Glutamatergic neuron (in vitro differentiated cells): Measurements from ENCODE around the gene ATP10B. TPM values are rescaled to one million over a fixed set of nuclear protein-coding genes. Genes with fewer than 3 reads are reported as not detected.

Experiments used
- DNase-seq: peaks from one replicate; pipeline ENCODE4 v3.0.0; 2022
- H3K27ac Mint-ChIP-seq: one replicate; pipeline ENCODE4 v1.8.0; 2020; ENCODE audit warnings: mild to moderate bottlenecking, mixed read lengths, inconsistent platforms; ENCODE audit not compliant: unreplicated experiment
- H3K27me3 Mint-ChIP-seq: one replicate; pipeline ENCODE4 v1.8.0; 2020; ENCODE audit warnings: mild to moderate bottlenecking, moderate library complexity, mixed read lengths, inconsistent platforms; ENCODE audit not compliant: unreplicated experiment
- H3K36me3 Mint-ChIP-seq: one replicate; pipeline ENCODE4 v1.8.0; 2020; ENCODE audit warnings: mild to moderate bottlenecking, mixed read lengths, inconsistent platforms; ENCODE audit not compliant: unreplicated experiment
- H3K4me1 Mint-ChIP-seq: one replicate; pipeline ENCODE4 v1.8.0; 2020; ENCODE audit warnings: mild to moderate bottlenecking, low read depth, mixed read lengths, inconsistent platforms; ENCODE audit not compliant: unreplicated experiment
- H3K4me3 Mint-ChIP-seq: one replicate; pipeline ENCODE4 v1.8.0; 2020; ENCODE audit warnings: mild to moderate bottlenecking, mixed read lengths, inconsistent platforms; ENCODE audit not compliant: unreplicated experiment
- H3K9me3 Mint-ChIP-seq: one replicate; pipeline ENCODE4 v1.8.0; 2020; ENCODE audit warnings: mild to moderate bottlenecking, moderate library complexity, mixed read lengths, inconsistent platforms; ENCODE audit not compliant: unreplicated experiment
- CTCF ChIP-seq: fragments of 200-600 bp; sonication (generic); IDR thresholded peaks from one replicate; pipeline ENCODE4 v1.5.0; 2021; ENCODE audit not compliant: partially characterized antibody, unreplicated experiment
- total RNA-seq: library from RNA; stranded (reverse); fragmentation: NEBNext Ultra II Directional; extraction: Animal tissue kit (Norgen Biotek cat#: 25700); gene quantifications from one replicate; pipeline ENCODE4 v1.2.1, GENCODE V29; 2021; ENCODE audit not compliant: unreplicated experiment

The ATP10B gene
- total RNA-seq, 1 donor from 2014 or later = not detected

DNA sequence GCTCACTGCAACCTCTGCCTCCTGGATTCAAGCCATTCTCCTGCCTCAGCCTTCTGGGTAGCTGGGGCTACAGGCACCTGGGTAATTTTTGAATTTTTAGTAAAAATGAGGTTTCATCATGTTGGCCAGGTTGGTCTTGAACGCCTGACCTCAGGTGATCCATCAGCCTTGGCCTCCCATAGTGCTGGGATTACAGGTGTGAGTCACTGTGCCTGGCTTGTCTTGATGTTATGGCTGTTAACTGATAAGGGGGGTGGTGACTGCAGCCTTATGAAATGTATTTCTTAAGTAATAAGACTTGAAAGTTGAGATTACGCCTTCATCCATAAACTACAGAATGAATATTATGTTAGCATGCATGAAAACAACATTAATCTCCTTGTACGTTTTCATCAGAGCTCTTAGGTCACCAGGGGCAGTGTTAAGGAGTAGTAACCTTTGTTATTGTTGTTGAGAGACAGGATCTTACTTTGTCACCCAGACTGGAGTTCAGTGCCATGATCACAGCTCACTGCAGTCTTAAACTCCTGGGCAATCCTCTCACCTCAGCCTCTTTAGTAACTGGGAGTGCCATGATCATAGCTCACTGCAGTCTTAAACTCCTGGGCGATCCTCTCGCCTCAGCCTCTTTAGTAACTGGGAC is 148.3 kb downstream of the ATP10B start:
- Mint-ChIP-seq H3K4me1 (no peaks in the 10 kb centered on the region), H3K36me3 (peaks cover 8% of the 10 kb centered on the region), H3K27me3 (peaks cover 4% of the 10 kb centered on the region), H3K27ac (no peak overlapping the region), H3K9me3 (no peaks in the 10 kb centered on the region), H3K4me3 (no peak overlapping the region)
- TF ChIP-seq CTCF = no peak
- DNase-seq = no peak

- DNase-seq = no peak
- no peak overlapping the region for H3K4me3 Mint-ChIP-seq
- TF ChIP-seq CTCF = no peak
- H3K27me3 Mint-ChIP-seq = peaks cover 4% of the 10 kb centered on the region
- H3K36me3 Mint-ChIP-seq = peaks cover 8% of the 10 kb centered on the region
- H3K27ac Mint-ChIP-seq = no peak overlapping the region
- H3K9me3 Mint-ChIP-seq = no peaks in the 10 kb centered on the region
- no peaks in the 10 kb centered on the region for H3K4me1 Mint-ChIP-seq
Measured at GRCh38 chr5:160702934-160703333, 149.1 kb downstream of the ATP10B start.

DNA sequence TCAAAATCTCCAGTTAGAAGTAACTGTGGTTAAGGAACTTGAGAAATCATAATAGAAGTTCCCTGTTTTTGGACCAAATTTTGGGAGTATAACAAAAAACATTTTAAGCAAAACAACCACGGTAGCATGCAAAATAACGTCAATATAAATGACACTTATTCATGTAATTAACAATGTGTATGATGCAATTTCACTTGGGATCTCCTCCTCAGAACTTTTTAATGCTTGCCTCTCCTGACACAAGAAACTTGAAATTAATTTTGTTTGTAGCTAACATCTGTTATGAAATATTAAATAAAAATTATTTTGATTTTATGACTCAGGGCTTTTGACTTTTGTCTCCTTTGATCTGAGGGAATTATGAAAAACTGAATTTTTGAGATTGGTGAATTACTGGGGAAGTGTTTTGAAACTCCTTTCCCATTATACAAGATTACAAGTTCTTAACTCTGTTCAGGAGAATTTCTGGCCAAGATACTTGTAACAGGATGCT is 149.7 kb downstream of the ATP10B start:
- H3K9me3 Mint-ChIP-seq = no peaks in the 10 kb centered on the region
- no peak overlapping the region for H3K4me3 Mint-ChIP-seq
- H3K4me1 Mint-ChIP-seq = no peaks in the 10 kb centered on the region
- DNase-seq = no peak
- TF ChIP-seq CTCF = no peak
- peaks cover 4% of the 10 kb centered on the region for H3K27me3 Mint-ChIP-seq
- peaks cover 8% of the 10 kb centered on the region for H3K36me3 Mint-ChIP-seq
- H3K27ac Mint-ChIP-seq = no peak overlapping the region

DNA sequence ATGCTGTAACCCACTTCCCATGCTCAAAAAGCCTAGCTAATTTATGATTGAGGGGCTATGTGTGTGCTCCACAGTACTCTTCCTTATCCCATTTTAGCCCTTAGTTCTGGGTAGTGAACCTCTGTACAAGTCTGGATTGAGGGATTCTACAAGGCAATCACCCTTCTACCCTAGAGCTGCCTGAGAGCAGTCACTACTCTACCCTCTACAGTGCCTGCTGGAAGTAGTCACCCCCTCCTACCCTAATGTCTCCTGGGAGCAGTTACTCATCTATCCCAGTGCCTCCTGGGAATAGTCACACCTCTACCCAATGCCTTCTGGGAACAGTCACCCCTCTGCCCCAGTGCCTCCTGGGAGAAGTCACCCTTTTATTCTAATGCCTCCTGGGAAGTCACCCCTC is 150.6 kb downstream of the ATP10B start:
- H3K9me3 Mint-ChIP-seq = no peaks in the 10 kb centered on the region
- peaks cover 4% of the 10 kb centered on the region for H3K27me3 Mint-ChIP-seq
- no peak for TF ChIP-seq CTCF
- no peak overlapping the region for H3K4me3 Mint-ChIP-seq
- H3K27ac Mint-ChIP-seq = no peak overlapping the region
- H3K4me1 Mint-ChIP-seq = no peaks in the 10 kb centered on the region
- no peak for DNase-seq
- peaks cover 8% of the 10 kb centered on the region for H3K36me3 Mint-ChIP-seq

GRCh38 chr5:160699301-160699700 is 152.7 kb downstream of the ATP10B start:
- Mint-ChIP-seq H3K36me3 (no peaks in the 10 kb centered on the region), H3K4me1 (no peaks in the 10 kb centered on the region), H3K9me3 (peaks cover 2% of the 10 kb centered on the region), H3K27ac (no peak overlapping the region), H3K4me3 (no peak overlapping the region), H3K27me3 (peaks cover 4% of the 10 kb centered on the region)
- TF ChIP-seq CTCF = no peak
- DNase-seq = no peak
